H1 (cell line): ENCODE results near the gene DNMT3B. TPM values are rescaled to one million over a fixed set of nuclear protein-coding genes. Genes with fewer than 3 reads are reported as not detected.

Experiments used
- CTCF ChIA-PET: fragments of 300-600 bp; sonication (Branson Sonifier 250); formaldehyde crosslinking; loops from one replicate; lab custom pipeline; 2021; ENCODE audit not compliant: partially characterized antibody; lab: Charles Lee
- POLR2A ChIA-PET: fragments of 300-600 bp; sonication (Branson Sonifier 250); formaldehyde crosslinking; loops from one replicate; lab custom pipeline; 2021; ENCODE audit warnings: inconsistent platforms; ENCODE audit not compliant: partially characterized antibody; lab: Charles Lee
- DNase-seq, 2 experiments: peaks; one replicate each; pipeline versions ENCODE4 v3.0.0 to v3.0.0-alpha.2; 2010 to 2022; ENCODE audit warnings: low spot score in 2 of 2, low read depth in 1 of 2, mixed read lengths in 1 of 2
- FAIRE-seq: peaks from 2 replicates; lab custom pipeline; 2011; peaks lifted over from hg19 to GRCh38; lab: Jason Lieb, UNC
- H2AFZ ChIP-seq: 2 replicates; pipeline ENCODE4 v1.8.1; 2012; ENCODE audit warnings: low read length, inconsistent platforms
- H2AK5ac ChIP-seq: 2 replicates; pipeline ENCODE4 v1.6.1; 2013; ENCODE audit warnings: low read depth, low read length
- H2BK120ac ChIP-seq: replicated peaks from 2 replicates; pipeline ENCODE3; 2013; ENCODE audit warnings: low read depth, low read length, inconsistent platforms
- H2BK12ac ChIP-seq: 2 replicates; pipeline ENCODE4 v1.6.1; 2013; ENCODE audit warnings: low read depth, low read length
- H2BK15ac ChIP-seq: 2 replicates; pipeline ENCODE4 v1.6.1; 2013; ENCODE audit warnings: low read length
- H2BK20ac ChIP-seq: 2 replicates; pipeline ENCODE4 v1.6.1; 2013; ENCODE audit warnings: low read length
- H2BK5ac ChIP-seq: 2 replicates; pipeline ENCODE4 v1.6.1; 2013; ENCODE audit warnings: low read depth, low read length
- H3K14ac ChIP-seq: 2 replicates; pipeline ENCODE4 v1.6.1; 2013; ENCODE audit warnings: inconsistent platforms; ENCODE audit not compliant: insufficient read length
- H3K18ac ChIP-seq: 2 replicates; pipeline ENCODE4 v1.6.1; 2013; ENCODE audit warnings: low read length; ENCODE audit errors: extremely low read depth
- H3K23ac ChIP-seq: 2 replicates; pipeline ENCODE4 v1.6.1; 2013; ENCODE audit warnings: inconsistent platforms; ENCODE audit not compliant: insufficient read length
- H3K23me2 ChIP-seq: 2 replicates; pipeline ENCODE4 v1.6.1; 2013; ENCODE audit warnings: low read depth, low read length
- H3K27ac ChIP-seq: 2 replicates; pipeline ENCODE4 v1.6.1; 2011; ENCODE audit warnings: low read depth, low read length, inconsistent platforms
- H3K27me3 ChIP-seq, 4 experiments: replicated peaks in 1 of 4; 1 replicate in 1 of 4; 2 replicates in 3 of 4; pipeline versions ENCODE4 v1.6.1 to v1.8.1; 2011 to 2013; ENCODE audit warnings: low read length in 3 of 4, mild to moderate bottlenecking in 3 of 4, inconsistent platforms in 2 of 4, mixed read lengths in 2 of 4, moderate library complexity in 1 of 4; ENCODE audit not compliant: control insufficient read depth in 3 of 4, insufficient read depth in 3 of 4; ENCODE audit errors: extremely low read depth in 1 of 4
- H3K36me3 ChIP-seq, 4 experiments: 2 replicates each; pipeline versions ENCODE4 v1.6.1 to v1.8.1; 2011 to 2013; ENCODE audit warnings: mild to moderate bottlenecking in 4 of 4, low read length in 3 of 4, moderate library complexity in 2 of 4, control low read depth in 1 of 4, inconsistent platforms in 1 of 4; ENCODE audit not compliant: insufficient read depth in 4 of 4, control insufficient read depth in 2 of 4
- H3K4ac ChIP-seq: replicated peaks from 2 replicates; pipeline ENCODE3; 2013; ENCODE audit warnings: low read length, low read depth, mixed read lengths, inconsistent platforms; ENCODE audit not compliant: insufficient read length
- H3K4me1 ChIP-seq, 4 experiments: replicated peaks in 1 of 4; 1 replicate in 1 of 4; 2 replicates in 3 of 4; pipeline versions ENCODE4 v1.6.1 to v1.8.1; 2011 to 2013; ENCODE audit warnings: low read length in 3 of 4, inconsistent platforms in 2 of 4, mixed read lengths in 1 of 4; ENCODE audit not compliant: insufficient read depth in 4 of 4, control insufficient read depth in 3 of 4
- H3K4me2 ChIP-seq, 2 experiments: 2 replicates each; pipeline versions ENCODE4 v1.6.1 to v1.8.1; 2011 to 2013; ENCODE audit warnings: low read depth in 2 of 2, low read length in 2 of 2, control low read depth in 1 of 2, inconsistent platforms in 1 of 2, mild to moderate bottlenecking in 1 of 2; ENCODE audit not compliant: insufficient read depth in 1 of 2
- H3K4me3 ChIP-seq, 4 experiments: fragments of 200-600, 300-600 bp in 1 of 4; sonication (generic), shearing (Covaris generic), sonication (Bioruptor Twin) in 1 of 4; 2 replicates each; pipeline versions ENCODE4 v1.5.1 to v1.8.1; 2011 to 2016; ENCODE audit warnings: low read length in 4 of 4, low read depth in 3 of 4, control low read depth in 2 of 4, inconsistent platforms in 2 of 4, mild to moderate bottlenecking in 2 of 4, mixed read lengths in 1 of 4, moderate library complexity in 1 of 4; ENCODE audit not compliant: insufficient read depth in 2 of 4; ENCODE audit errors: extremely low read depth in 1 of 4
- H3K56ac ChIP-seq: replicated peaks from 2 replicates; pipeline ENCODE3; 2013; ENCODE audit warnings: low read depth, mild to moderate bottlenecking, mixed read lengths, low read length, inconsistent platforms; ENCODE audit not compliant: insufficient read length
- H3K79me1 ChIP-seq: 2 replicates; pipeline ENCODE4 v1.6.1; 2013; ENCODE audit warnings: low read depth, low read length, control low read depth
- H3K79me2 ChIP-seq, 2 experiments: 2 replicates each; pipeline versions ENCODE4 v1.6.1 to v1.8.1; 2012 to 2013; ENCODE audit warnings: low read length in 2 of 2, mild to moderate bottlenecking in 2 of 2, inconsistent platforms in 1 of 2; ENCODE audit not compliant: insufficient read depth in 2 of 2, control insufficient read depth in 1 of 2
- H3K9ac ChIP-seq, 4 experiments: replicated peaks in 1 of 4; 1 replicate in 1 of 4; 2 replicates in 3 of 4; pipeline versions ENCODE4 v1.6.1 to v1.8.1; 2011 to 2013; ENCODE audit warnings: low read depth in 3 of 4, low read length in 3 of 4, control low read depth in 2 of 4, mild to moderate bottlenecking in 2 of 4, moderate library complexity in 2 of 4, inconsistent platforms in 1 of 4; ENCODE audit errors: extremely low read depth in 1 of 4
- H3K9me3 ChIP-seq, 2 experiments: 2 replicates each; pipeline versions ENCODE4 v1.6.1 to v1.8.1; 2012 to 2013; ENCODE audit warnings: mild to moderate bottlenecking in 2 of 2, moderate library complexity in 2 of 2, control low read depth in 1 of 2, inconsistent platforms in 1 of 2, low read depth in 1 of 2, low read length in 1 of 2, mixed read lengths in 1 of 2; ENCODE audit not compliant: insufficient read depth in 2 of 2
- H4K20me1 ChIP-seq, 2 experiments: replicated peaks in 1 of 2; 2 replicates each; pipeline versions ENCODE3 to v1.8.1; 2011 to 2013; ENCODE audit warnings: inconsistent platforms in 2 of 2, low read length in 2 of 2, mild to moderate bottlenecking in 1 of 2; ENCODE audit not compliant: insufficient read depth in 2 of 2, control insufficient read depth in 1 of 2
- H4K5ac ChIP-seq: 2 replicates; pipeline ENCODE4 v1.6.1; 2013; ENCODE audit warnings: low read length, low read depth, mixed read lengths, inconsistent platforms; ENCODE audit not compliant: insufficient read length
- H4K8ac ChIP-seq: 2 replicates; pipeline ENCODE4 v1.8.0; 2013; ENCODE audit warnings: mild to moderate bottlenecking, moderate library complexity, low read length, inconsistent platforms; ENCODE audit not compliant: insufficient read depth; ENCODE audit errors: extremely low read depth
- H4K91ac ChIP-seq: replicated peaks from 2 replicates; pipeline ENCODE3; 2013; ENCODE audit warnings: low read length, mixed read lengths, inconsistent platforms; ENCODE audit not compliant: insufficient read length
- ASH2L ChIP-seq: fragments of 200-600, 300-600 bp; sonication (generic); IDR thresholded peaks from one replicate; pipeline ENCODE4 v1.7.1; 2017; ENCODE audit warnings: low read length
- BACH1 ChIP-seq: IDR thresholded peaks from 2 replicates; pipeline ENCODE4 v1.6.1; 2012; ENCODE audit warnings: low read length, improper control_type of control experiment
- CHD2 ChIP-seq: IDR thresholded peaks from 2 replicates; pipeline ENCODE4 v1.6.1; 2012; ENCODE audit warnings: low read length, improper control_type of control experiment
- GABPA ChIP-seq: IDR thresholded peaks from 2 replicates; pipeline ENCODE4 v1.6.1; 2011; ENCODE audit warnings: mild to moderate bottlenecking, low read length, moderate library complexity, borderline replicate concordance; ENCODE audit not compliant: insufficient read depth
- KDM4A ChIP-seq: IDR thresholded peaks from one replicate; pipeline ENCODE4 v1.7.1; 2012; ENCODE audit warnings: low read depth, mild to moderate bottlenecking, moderate library complexity, low read length, inconsistent platforms; ENCODE audit not compliant: severe bottlenecking
- WGBS, 2 experiments: shearing (Covaris generic) in 1 of 2; methylation state at CpG; one replicate each; pipeline versions ENCODE4 v1.1.6 to v1.1.7; 2013 to 2015; ENCODE audit warnings: low lambda C conversion rate in 2 of 2, mixed read lengths in 2 of 2, inconsistent platforms in 1 of 2, low coverage in 1 of 2, missing lambda C conversion rate in 1 of 2; ENCODE audit not compliant: insufficient replicate concordance in 2 of 2, insufficient coverage in 1 of 2, insufficient read length in 1 of 2; ENCODE audit errors: extremely low coverage in 1 of 2, missing lambda C conversion rate in 1 of 2; 5-methylcytosine and 5-hydroxymethylcytosine counted together
- polyA plus RNA-seq, 7 experiments: library from polyadenylated mRNA; depleted of rRNA in 3 of 7; stranded (reverse) in 5 of 7; unstranded in 2 of 7; fragments of >200 nt in 5 of 7; fragments of 200-250 nt in 2 of 7; gene quantifications; 1 replicate in 5 of 7; 2 replicates in 1 of 7; 4 replicates in 1 of 7; pipeline versions ENCODE4 v1.2.1 to v1.2.3, GENCODE V29; 2011 to 2013; ENCODE audit warnings: missing spikeins in 2 of 7, mixed read lengths in 2 of 7
- total RNA-seq: library from RNA; stranded (reverse); fragmentation: NEBNext Ultra II Directional; extraction: Animal tissue kit (Norgen Biotek cat#: 25700); gene quantifications from 2 replicates; pipeline ENCODE4 v1.2.1, GENCODE V29; 2021

DNMT3B gene
- total and polyA plus RNA-seq, 2 of the 8 experiments (the other 6 are each of a cell fraction or from before 2014, with no cell fraction given): 433 to 1,016 TPM

GRCh38 chr20:32832664-32833063, 70.5 kb downstream of the DNMT3B start:
- CTCF ChIA-PET: no interaction called here
- no peak overlapping the region for H3K27ac ChIP-seq

More at GRCh38 chr20:32832664-32833063, 70.5 kb downstream of the DNMT3B start:
- TF ChIP-seq KDM4A: no peak
- no peak for TF ChIP-seq ASH2L
- no peak for TF ChIP-seq GABPA
- no peak for TF ChIP-seq CHD2
- TF ChIP-seq BACH1: no peak
- Histone ChIP-seq H3K27me3 (no peaks in the 10 kb centered on the region), H3K4me2 (no peak overlapping the region), H2BK15ac (no peak overlapping the region), H4K8ac (no peak overlapping the region), H2AK5ac (no peak overlapping the region), H3K4ac (no peak overlapping the region), H3K56ac (no peak overlapping the region), H3K36me3 (peaks cover 10 to 59% (median 35%) of the 10 kb centered on the region in 4 experiments), H3K9me3 (peaks cover 0 to 2% of the 10 kb centered on the region in 2 experiments; a peak in 1 of 4 replicates), H3K79me2 (peaks cover 4 to 62% of the 10 kb centered on the region in 2 experiments), H2BK12ac (no peak overlapping the region), H3K18ac (no peak overlapping the region), H3K23me2 (no peaks in the 10 kb centered on the region), H3K9ac (no peak overlapping the region), H4K5ac (no peak overlapping the region), H3K79me1 (peaks cover 9% of the 10 kb centered on the region; the same call in 1 of the 2 replicates), H3K4me3 (no peak overlapping the region), H4K91ac (no peak overlapping the region), H2BK20ac (no peak overlapping the region), H2AFZ (no peak overlapping the region), H3K4me1 (no peaks in the 10 kb centered on the region), H2BK5ac (no peak overlapping the region), H4K20me1 (peaks cover 5 to 14% of the 10 kb centered on the region in 2 experiments), H3K23ac (no peak overlapping the region), H3K14ac (no peak overlapping the region), H2BK120ac (no peak overlapping the region)
- no peak for FAIRE-seq
- DNase-seq: no peak
- POLR2A ChIA-PET: interaction anchor here (1.1 to 1.6 kb wide), 2 partner anchors 10 to 12 kb away, joined by 4 to 5 read pairs; no protein-coding TSS in a partner anchor
- 95% methylated on average over 11 of the region's 11 CpGs; no CpG with 5 or more reads in 1 of the 2 experiments for WGBS, 2 experiments
